ENCODE measurements around the gene GNAZ. TPM values are rescaled to one million over a fixed set of nuclear protein-coding genes. Genes with fewer than 3 reads are reported as not detected.

Gene GNAZ
- total RNA-seq, 1 experiment from 2014 or later = 11.1 TPM

- Histone ChIP-seq H3K9ac (ENCODE audit: low read length) (no peak overlapping the region), H3K36me3 (ENCODE audit: control insufficient read depth in 1 of 2, insufficient read depth in 2 of 2, low read length in 2 of 2) (no peaks in the 10 kb centered on the region), H3K4me1 (ENCODE audit: control insufficient read depth in 1 of 2, insufficient read depth in 2 of 2, low read length in 2 of 2) (peaks cover 10 to 38% of the 10 kb centered on the region in 2 experiments), H4K20me1 (ENCODE audit: insufficient read depth) (no peaks in the 10 kb centered on the region), H2AFZ (ENCODE audit: low read depth, low read length, poor library complexity, severe bottlenecking) (no peak overlapping the region), H3K9me3 (ENCODE audit: control insufficient read depth in 1 of 2, insufficient read depth in 1 of 2, low read depth in 1 of 2, low read length in 2 of 2) (no peaks in the 10 kb centered on the region), H3K4me3 (replicated peaks in 1 of 2; ENCODE audit: low read depth in 1 of 2, low read length in 2 of 2) (peak overlapping the region in 1 of 2 experiments; percentile 76; a peak in 1 of 4 replicates), H3K79me2 (ENCODE audit: insufficient read depth, low read length) (no peaks in the 10 kb centered on the region), H3K27me3 (ENCODE audit: insufficient read depth, low read length) (no peaks in the 10 kb centered on the region), H3K4me2 (ENCODE audit: low read length) (peak overlapping the region; percentile 89), H3K9me2 (ENCODE audit: insufficient read depth) (no peaks in the 10 kb centered on the region), H3K27ac (ENCODE audit: low read depth, low read length) (no peak overlapping the region)
- DNase-seq (ENCODE audit: low read depth, low spot score) = no peak
- BruUV-seq (replicated peaks) = no TSS peak
- intact Hi-C loops (cut with micrococcal nuclease) = no loop called here
- ATAC-seq = no peak
- RAD21 ChIA-PET (ENCODE audit: low non-redundant PET in 1 of 2, low total read pairs in 2 of 2, uncharacterized antibody in 2 of 2, unreplicated experiment in 2 of 2) = no interaction called here
- CTCF ChIA-PET = no interaction called here
- TF ChIP-seq TCF7L2 (IDR thresholded peaks at IDR 0.05; ENCODE audit: borderline replicate concordance, extremely low read depth, insufficient read depth, insufficient read length) (no peak), SP1 (IDR thresholded peaks at IDR 0.05; ENCODE audit: low read depth) (no peak), RAD21 (IDR thresholded peaks at IDR 0.05; ENCODE audit: low read depth) (no peak)
- POLR2A ChIA-PET = no interaction called here
These were observed 76.3 kb downstream of the GNAZ start for GRCh38 chr22:23146478-23147205.

DNA sequence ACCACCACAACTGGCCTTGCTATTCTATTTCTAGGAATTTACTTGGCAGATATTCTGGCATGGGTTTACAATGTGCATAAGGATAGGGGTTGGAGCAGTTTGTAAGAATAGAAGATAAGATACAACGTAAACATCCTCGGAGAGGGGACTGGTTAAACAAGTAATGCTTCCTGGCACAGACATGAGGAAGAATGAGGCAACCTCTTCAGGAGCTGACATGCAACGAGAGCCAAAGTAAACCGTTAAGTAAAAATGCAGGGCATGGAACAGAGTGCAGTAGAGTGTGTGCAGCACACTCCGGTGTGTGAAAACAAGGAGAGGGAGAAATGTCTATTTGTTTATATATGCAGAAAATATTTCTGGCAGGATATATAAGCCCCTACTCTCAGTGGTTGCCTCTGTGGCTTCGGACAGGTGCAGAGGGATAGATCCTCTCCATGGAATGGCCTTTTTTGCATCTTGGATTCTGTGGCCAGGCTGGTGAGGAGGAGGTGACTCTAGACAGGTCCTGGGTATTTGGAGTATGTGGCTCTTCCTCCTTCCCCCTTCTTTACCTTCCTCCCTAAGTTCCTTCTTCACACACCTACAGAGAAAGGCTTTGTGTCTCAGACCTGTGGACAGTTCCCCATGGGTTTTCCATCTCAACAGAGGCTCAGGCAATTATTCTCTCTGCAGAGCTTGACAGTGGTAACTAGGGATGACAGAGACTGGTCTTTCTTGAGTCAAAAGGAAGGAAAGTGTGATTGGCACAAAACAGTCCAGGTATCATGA lies 77.5 kb downstream of the GNAZ start:
- Histone ChIP-seq H3K36me3 (ENCODE audit: control insufficient read depth in 1 of 2, insufficient read depth in 2 of 2, low read length in 2 of 2) (no peaks in the 10 kb centered on the region), H3K27me3 (ENCODE audit: insufficient read depth, low read length) (no peaks in the 10 kb centered on the region), H3K79me2 (ENCODE audit: insufficient read depth, low read length) (no peaks in the 10 kb centered on the region), H3K9ac (ENCODE audit: low read length) (no peak overlapping the region), H4K20me1 (ENCODE audit: insufficient read depth) (no peaks in the 10 kb centered on the region), H3K4me3 (replicated peaks in 1 of 2; ENCODE audit: low read depth in 1 of 2, low read length in 2 of 2) (no peak overlapping the region), H3K9me2 (ENCODE audit: insufficient read depth) (no peaks in the 10 kb centered on the region), H3K4me2 (ENCODE audit: low read length) (no peak overlapping the region), H3K4me1 (ENCODE audit: control insufficient read depth in 1 of 2, insufficient read depth in 2 of 2, low read length in 2 of 2) (peaks cover 14 to 34% of the 10 kb centered on the region in 2 experiments), H3K27ac (ENCODE audit: low read depth, low read length) (no peak overlapping the region), H2AFZ (ENCODE audit: low read depth, low read length, poor library complexity, severe bottlenecking) (no peak overlapping the region), H3K9me3 (ENCODE audit: control insufficient read depth in 1 of 2, insufficient read depth in 1 of 2, low read depth in 1 of 2, low read length in 2 of 2) (no peaks in the 10 kb centered on the region)
- ChIA-PET POLR2A (interaction anchor here (0.6 kb wide), 1 partner anchor 496 kb away, joined by 4 read pairs; no protein-coding TSS in a partner anchor), CTCF (interaction anchor here (0.8 kb wide), 1 partner anchor 143 kb away, joined by 4 read pairs; no protein-coding TSS in a partner anchor), RAD21 (ENCODE audit: low non-redundant PET in 1 of 2, low total read pairs in 2 of 2, uncharacterized antibody in 2 of 2, unreplicated experiment in 2 of 2) (no interaction called here)
- intact Hi-C loops (cut with micrococcal nuclease) = no loop called here
- ATAC-seq (no peak), DNase-seq (ENCODE audit: low read depth, low spot score) (no peak)
- BruUV-seq (replicated peaks) = no TSS peak
- no peak for TF ChIP-seq EGR1 (IDR thresholded peaks at IDR 0.05; ENCODE audit: low read depth)
- no peak for TF ChIP-seq POLR2A (IDR thresholded peaks at IDR 0.05; ENCODE audit: borderline replicate concordance, extremely low read depth, insufficient read depth, insufficient read length)
- no peak for TF ChIP-seq RAD21 (IDR thresholded peaks at IDR 0.05; ENCODE audit: low read depth)
- TF ChIP-seq YY1 (IDR thresholded peaks at IDR 0.05; ENCODE audit: extremely low read depth, insufficient replicate concordance, low read depth, low read length) = no peak
- TF ChIP-seq TCF7L2 (IDR thresholded peaks at IDR 0.05; ENCODE audit: borderline replicate concordance, extremely low read depth, insufficient read depth, insufficient read length) = no peak
- no peak for TF ChIP-seq REST (IDR thresholded peaks at IDR 0.05; ENCODE audit: low read depth)
- no peak for TF ChIP-seq JUND (IDR thresholded peaks at IDR 0.05)
- TF ChIP-seq POLR2AphosphoS5 (IDR thresholded peaks at IDR 0.05; ENCODE audit: low read depth, low read length) = no peak

All from HCT116 (cell line).